Measurements from ENCODE around the gene SNX21.
"Not testable (repeated sequence)": the region's sequence is repeated elsewhere in the genome, so short reads cannot be mapped to it uniquely, and the experiment has no call there.

The SNX21 gene

DNA sequence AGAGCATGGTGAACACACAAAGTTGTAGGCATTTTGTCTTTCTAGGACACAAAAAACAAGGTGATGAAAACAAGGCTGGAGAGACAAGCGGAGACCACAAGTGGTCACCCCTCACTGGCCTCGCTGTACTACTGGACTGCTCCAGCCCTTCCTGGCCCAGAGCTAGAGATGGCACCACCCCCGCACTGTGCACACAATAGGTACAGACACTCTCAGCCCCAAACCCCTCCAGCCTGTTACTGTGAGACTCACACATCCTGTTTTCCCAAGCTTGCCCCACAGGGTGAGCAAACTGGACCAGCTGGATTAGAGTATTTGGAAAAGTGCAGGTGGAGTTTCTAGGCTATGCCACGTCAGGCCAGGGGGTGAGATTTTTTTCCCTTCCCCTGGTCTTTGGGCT lies 39.0 kb downstream of the SNX21 start:
- no peak for DNase-seq (ENCODE audit: insufficient read length, low spot score)
- no peak for FAIRE-seq
- TF ChIP-seq, protein P1, sequence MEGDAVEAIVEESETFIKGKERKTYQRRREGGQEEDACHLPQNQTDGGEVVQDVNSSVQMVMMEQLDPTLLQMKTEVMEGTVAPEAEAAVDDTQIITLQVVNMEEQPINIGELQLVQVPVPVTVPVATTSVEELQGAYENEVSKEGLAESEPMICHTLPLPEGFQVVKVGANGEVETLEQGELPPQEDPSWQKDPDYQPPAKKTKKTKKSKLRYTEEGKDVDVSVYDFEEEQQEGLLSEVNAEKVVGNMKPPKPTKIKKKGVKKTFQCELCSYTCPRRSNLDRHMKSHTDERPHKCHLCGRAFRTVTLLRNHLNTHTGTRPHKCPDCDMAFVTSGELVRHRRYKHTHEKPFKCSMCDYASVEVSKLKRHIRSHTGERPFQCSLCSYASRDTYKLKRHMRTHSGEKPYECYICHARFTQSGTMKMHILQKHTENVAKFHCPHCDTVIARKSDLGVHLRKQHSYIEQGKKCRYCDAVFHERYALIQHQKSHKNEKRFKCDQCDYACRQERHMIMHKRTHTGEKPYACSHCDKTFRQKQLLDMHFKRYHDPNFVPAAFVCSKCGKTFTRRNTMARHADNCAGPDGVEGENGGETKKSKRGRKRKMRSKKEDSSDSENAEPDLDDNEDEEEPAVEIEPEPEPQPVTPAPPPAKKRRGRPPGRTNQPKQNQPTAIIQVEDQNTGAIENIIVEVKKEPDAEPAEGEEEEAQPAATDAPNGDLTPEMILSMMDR (IDR thresholded peaks at IDR 0.05; ENCODE audit: insufficient read depth, missing control alignments): no peak

DNA sequence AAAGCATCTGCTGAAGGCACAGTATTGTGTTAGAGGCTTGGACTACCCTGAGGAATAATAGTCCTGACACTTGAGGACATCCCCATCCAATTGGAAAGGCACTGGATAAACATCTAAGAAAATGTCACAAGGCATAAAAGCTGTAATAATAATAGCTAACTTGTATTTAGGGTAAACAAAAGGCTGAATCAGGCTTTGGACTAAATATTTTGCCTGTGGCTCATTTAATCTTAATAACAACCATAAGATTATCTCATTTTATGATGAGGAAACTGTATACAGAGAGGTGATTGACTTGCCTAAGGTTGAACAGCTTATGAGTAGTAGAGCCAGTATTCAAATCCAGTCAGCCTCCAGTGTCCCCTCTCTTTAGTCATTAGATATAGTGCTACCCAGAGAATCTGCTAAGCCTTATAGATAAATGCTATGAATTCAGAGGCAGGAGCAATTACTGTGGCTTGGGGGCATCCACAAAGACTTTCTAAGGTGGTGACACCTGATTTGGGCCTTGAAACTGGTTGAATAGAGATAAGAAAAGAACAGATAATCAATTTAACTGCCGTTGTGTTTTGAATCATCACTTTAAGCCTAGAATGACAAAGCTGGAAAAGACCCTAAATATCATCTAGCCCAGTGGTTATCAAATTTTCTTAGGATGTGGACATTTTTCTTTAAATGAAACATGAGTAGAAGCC lies 40.0 kb downstream of the SNX21 start:
- TF ChIP-seq, protein P1 (IDR thresholded peaks at IDR 0.05; ENCODE audit: insufficient read depth, missing control alignments): no peak
- no peak for DNase-seq (ENCODE audit: insufficient read length, low spot score)
- no peak for FAIRE-seq

DNA sequence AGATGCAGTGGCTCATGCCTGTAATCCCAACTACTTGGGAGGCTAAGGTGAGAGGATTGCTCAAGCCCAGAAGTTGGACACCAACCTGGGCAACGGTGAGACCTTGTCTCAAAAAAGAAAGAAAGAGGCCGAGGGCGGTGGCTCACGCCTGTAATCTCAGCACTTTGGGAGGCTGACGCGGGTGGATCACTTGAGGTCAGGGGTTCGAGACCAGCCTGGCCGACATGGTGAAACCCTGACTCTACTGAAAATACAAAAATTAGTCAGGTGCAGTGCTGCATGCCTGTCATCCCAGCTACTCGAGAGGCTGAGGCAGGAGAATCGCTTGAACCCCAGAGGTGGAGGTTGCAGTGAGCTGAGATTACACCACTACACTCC lies 40.5 kb downstream of the SNX21 start:
- not testable (repeated sequence) for FAIRE-seq; DNase-seq (ENCODE audit: insufficient read length, low spot score)

DNA sequence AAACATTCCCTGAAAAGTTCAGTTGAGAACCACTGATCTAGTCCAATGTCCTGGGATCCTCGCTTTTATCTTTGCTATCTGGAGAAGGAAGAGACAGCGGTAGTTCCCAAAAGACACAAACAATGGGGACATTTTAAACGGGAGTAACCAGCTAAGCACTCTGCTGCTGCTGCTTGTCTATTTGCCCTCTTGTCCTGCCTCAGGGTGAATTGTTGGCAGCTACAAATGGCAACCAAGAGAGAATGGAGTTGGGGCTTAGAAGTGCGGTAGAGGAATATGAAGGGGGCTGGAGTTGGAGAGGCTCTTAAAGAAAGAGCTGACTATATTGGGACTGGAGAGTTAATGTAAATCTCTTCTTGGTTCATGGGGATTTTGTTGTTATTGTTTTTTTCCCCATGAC lies 41.0 kb downstream of the SNX21 start:
- TF ChIP-seq, protein P1 (IDR thresholded peaks at IDR 0.05; ENCODE audit: insufficient read depth, missing control alignments): no peak
- no peak for FAIRE-seq
- DNase-seq (ENCODE audit: insufficient read length, low spot score): no peak

DNA sequence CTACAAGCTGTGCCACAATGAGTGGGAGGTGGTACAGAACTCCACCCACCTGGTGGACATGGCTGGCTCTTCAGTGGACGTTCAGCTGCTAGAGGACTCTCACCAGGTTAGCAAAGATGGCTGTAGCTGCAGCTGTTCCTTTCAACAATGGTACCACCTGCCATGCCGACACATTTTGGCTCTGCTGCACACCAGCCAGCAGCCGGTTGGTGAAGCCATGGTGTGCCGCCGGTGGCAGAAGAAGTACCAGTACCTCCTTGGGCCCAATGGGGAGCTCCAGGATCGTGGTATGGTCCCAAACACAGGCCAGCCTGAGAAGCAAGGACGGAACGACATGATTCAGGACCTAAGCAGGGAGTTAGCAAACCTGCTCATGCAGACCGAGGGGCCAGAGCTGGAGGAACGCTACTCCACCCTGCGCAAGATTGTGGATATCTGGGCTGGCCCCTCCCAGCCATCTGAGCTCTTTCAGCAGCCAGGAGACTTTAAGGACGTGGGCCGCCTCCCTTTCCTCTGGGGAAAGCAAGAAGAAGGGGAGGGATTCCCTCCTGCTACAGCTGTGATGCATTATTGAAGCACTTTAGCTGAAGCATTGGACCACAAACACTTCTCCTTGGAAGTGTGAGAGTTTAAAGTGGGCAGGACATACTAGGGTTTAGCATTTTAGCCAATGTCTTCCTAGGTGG lies 44.6 kb downstream of the SNX21 start:
- no peak for FAIRE-seq
- TF ChIP-seq, protein P1 (IDR thresholded peaks at IDR 0.05; ENCODE audit: insufficient read depth, missing control alignments): no peak

DNA sequence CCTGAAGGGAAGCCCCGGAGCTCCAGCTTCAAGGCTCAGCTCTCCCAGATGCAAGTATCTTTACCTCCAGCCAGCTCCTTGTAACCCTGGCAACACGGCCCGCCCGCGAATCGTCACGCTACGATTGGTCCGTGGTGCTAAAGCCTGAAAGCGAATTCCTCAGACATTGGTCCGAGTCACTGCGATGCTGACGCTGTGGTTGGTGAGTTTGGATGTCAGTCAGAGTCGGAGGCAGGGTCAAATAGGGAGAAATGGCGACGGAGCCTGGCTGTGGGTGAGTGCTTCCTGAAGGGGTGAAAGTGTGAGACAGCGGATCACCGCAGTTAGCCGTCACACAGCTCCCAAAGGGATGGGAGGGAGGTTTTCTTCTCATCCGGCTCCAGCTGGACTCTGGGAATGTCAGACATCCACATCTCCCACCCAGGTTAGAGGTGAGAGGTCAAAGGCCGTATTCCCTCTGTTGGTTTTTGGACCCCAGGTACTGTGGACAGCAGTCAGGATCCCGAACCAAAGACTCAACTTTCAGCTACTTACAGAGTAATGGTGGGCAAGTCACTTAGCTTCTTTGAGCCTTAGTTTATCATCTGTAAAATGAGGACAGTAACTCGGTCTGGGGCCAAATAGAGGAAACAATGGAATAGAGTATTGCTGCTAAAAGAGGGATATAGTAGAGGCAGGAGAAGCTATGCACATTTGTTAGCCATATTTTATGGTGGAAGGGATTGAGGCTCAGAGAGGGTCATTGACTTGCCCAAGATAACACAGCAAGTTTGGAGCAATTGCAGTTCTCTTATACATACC lies 47.6 kb downstream of the SNX21 start, which contains the start of gene ZSWIM1:
TSS of gene ZSWIM1 (plus strand) at position 240 of the 801 bp plus-strand sequence. CDS start 1,366 bp downstream, outside the sequence.
- peak; percentile 96 for DNase-seq (ENCODE audit: insufficient read length, low spot score)
- TF ChIP-seq, protein P1 (IDR thresholded peaks at IDR 0.05; ENCODE audit: insufficient read depth, missing control alignments): no peak
- FAIRE-seq: peak; percentile 73

More for the DNA sequence above, 44.6 kb downstream of the SNX21 start:
- DNase-seq (ENCODE audit: insufficient read length, low spot score): no peak

DNA sequence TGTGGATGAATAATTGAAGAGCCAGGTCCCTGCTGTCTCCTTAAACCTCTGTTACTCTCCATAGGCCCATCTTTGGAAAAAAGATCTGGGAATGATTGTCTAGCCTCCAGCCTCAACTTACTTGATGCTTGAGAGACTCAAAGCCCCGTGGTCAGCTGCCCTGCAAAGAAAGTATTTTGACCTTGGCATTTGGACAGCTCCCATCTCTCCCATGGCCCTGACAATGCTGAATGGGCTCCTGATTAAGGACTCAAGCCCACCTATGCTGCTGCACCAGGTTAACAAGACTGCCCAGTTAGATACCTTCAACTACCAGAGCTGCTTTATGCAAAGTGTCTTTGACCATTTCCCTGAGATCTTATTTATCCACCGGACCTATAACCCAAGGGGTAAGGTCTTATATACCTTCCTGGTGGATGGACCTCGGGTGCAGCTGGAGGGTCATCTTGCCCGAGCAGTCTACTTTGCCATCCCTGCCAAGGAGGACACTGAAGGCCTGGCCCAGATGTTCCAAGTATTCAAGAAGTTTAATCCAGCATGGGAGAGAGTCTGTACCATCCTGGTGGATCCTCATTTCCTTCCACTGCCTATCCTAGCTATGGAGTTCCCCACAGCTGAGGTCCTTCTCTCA lies 49.0 kb downstream of the SNX21 start:
- FAIRE-seq (no peak), DNase-seq (ENCODE audit: insufficient read length, low spot score) (no peak)
- TF ChIP-seq, protein P1 (IDR thresholded peaks at IDR 0.05; ENCODE audit: insufficient read depth, missing control alignments): no peak

Data from D721Med (cell line).